ENCODE results near the gene CFAP65. TPM values are rescaled to one million over a fixed set of nuclear protein-coding genes. Genes with fewer than 3 reads are reported as not detected.
A peak's percentile ranks its signal among the peaks of the same experiment; 100 is the strongest.

The CFAP65 gene
- total RNA-seq, 1 experiment from 2014 or later, result 0.44 TPM

- DNase-seq (ENCODE audit: low spot score) (peak; percentile 78), ATAC-seq (peak; percentile 71)
- POLR2A ChIA-PET, result no interaction called here
- H3K27me3 Mint-ChIP-seq (ENCODE audit: low read depth), result peaks cover 55% of the 10 kb centered on the region
- H3K27ac Mint-ChIP-seq, result no peak overlapping the region
- no peaks in the 10 kb centered on the region for H3K9me3 Mint-ChIP-seq
- peaks cover 3% of the 10 kb centered on the region; the same call in 1 of the 2 replicates for H3K4me1 Mint-ChIP-seq
- no peaks in the 10 kb centered on the region for H3K36me3 Mint-ChIP-seq
- CTCF ChIA-PET, result interaction anchor here (0.9 to 2.3 kb wide), 10 partner anchors 12 to 356 kb away, joined by 3 to 34 read pairs (median 4); no protein-coding TSS in a partner anchor
- H3K4me3 Mint-ChIP-seq, result no peak overlapping the region
- TF ChIP-seq, protein P1, sequence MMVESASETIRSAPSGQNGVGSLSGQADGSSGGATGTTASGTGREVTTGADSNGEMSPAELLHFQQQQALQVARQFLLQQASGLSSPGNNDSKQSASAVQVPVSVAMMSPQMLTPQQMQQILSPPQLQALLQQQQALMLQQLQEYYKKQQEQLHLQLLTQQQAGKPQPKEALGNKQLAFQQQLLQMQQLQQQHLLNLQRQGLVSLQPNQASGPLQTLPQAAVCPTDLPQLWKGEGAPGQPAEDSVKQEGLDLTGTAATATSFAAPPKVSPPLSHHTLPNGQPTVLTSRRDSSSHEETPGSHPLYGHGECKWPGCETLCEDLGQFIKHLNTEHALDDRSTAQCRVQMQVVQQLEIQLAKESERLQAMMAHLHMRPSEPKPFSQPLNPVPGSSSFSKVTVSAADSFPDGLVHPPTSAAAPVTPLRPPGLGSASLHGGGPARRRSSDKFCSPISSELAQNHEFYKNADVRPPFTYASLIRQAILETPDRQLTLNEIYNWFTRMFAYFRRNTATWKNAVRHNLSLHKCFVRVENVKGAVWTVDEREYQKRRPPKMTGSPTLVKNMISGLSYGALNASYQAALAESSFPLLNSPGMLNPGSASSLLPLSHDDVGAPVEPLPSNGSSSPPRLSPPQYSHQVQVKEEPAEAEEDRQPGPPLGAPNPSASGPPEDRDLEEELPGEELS (CRISPR knock-in tag; IDR thresholded peaks at IDR 0.05), result peak; percentile 46; the same call in 1 of the 2 replicates
- TF ChIP-seq ZNF121 (CRISPR knock-in tag; IDR thresholded peaks at IDR 0.05), result no peak
- no peak for TF ChIP-seq ZNF532 (CRISPR knock-in tag; IDR thresholded peaks at IDR 0.05; ENCODE audit: borderline replicate concordance)
- no peak for TF ChIP-seq ZNF671 (CRISPR knock-in tag; IDR thresholded peaks at IDR 0.05)
- TF ChIP-seq ERG (CRISPR knock-in tag; IDR thresholded peaks at IDR 0.05), result no peak
- no peak for TF ChIP-seq ZNF263 (CRISPR knock-in tag; IDR thresholded peaks at IDR 0.05; ENCODE audit: low read depth)
- TF ChIP-seq GTF2I (CRISPR knock-in tag; conservative IDR thresholded peaks at IDR 0.05), result no peak
- TF ChIP-seq CBFB (CRISPR knock-in tag; IDR thresholded peaks at IDR 0.05; ENCODE audit: low read depth), result no peak
- TF ChIP-seq AR (CRISPR knock-in tag; IDR thresholded peaks at IDR 0.05), result no peak
- TF ChIP-seq ZNF232 (CRISPR knock-in tag; IDR thresholded peaks at IDR 0.05), result peak; percentile 50; the same call in 1 of the 2 replicates
- TF ChIP-seq SMAD3 (CRISPR knock-in tag; IDR thresholded peaks at IDR 0.05; ENCODE audit: borderline replicate concordance), result no peak
- TF ChIP-seq SMAD4 (CRISPR knock-in tag; IDR thresholded peaks at IDR 0.05), result 0 out of 2 replicates have a peak, but pooled peaks have one; percentile 44
- TF ChIP-seq USF1 (CRISPR knock-in tag; IDR thresholded peaks at IDR 0.05), result no peak; the same call in 1 of the 2 replicates
- no peak for TF ChIP-seq ATF3 (CRISPR knock-in tag; conservative IDR thresholded peaks at IDR 0.05)
- TF ChIP-seq GABPB1 (CRISPR knock-in tag; IDR thresholded peaks at IDR 0.05), result no peak
- no peak for TF ChIP-seq TCF7 (CRISPR knock-in tag; IDR thresholded peaks at IDR 0.05; ENCODE audit: low read depth)
- no peak for TF ChIP-seq NR1H2 (CRISPR knock-in tag; IDR thresholded peaks at IDR 0.05)
- TF ChIP-seq IRF1 (CRISPR knock-in tag; IDR thresholded peaks at IDR 0.05), result peak; percentile 23; the same call in 1 of the 2 replicates
- TF ChIP-seq ARID4B (CRISPR knock-in tag; IDR thresholded peaks at IDR 0.05; ENCODE audit: borderline replicate concordance), result 0 out of 2 replicates have a peak, but pooled peaks have one; percentile 55
Observed at GRCh38 chr2:219045937-219046550, 4.7 kb upstream of the CFAP65 start.
